Muscle layer of duodenum (tissue), 2 donors: ENCODE data around the gene GMDS.
"Not testable (repeated sequence)": the region's sequence is repeated elsewhere in the genome, so short reads cannot be mapped to it uniquely, and the experiment has no call there.

Experiments used
- H3K27ac ChIP-seq: one replicate; pipeline ENCODE4 v1.7.0; 2013; ENCODE audit warnings: mild to moderate bottlenecking, low read length
- H3K27me3 ChIP-seq: one replicate; pipeline ENCODE4 v1.7.0; 2013; ENCODE audit warnings: low read depth, mild to moderate bottlenecking, control low read depth, low read length
- H3K36me3 ChIP-seq, 2 donors: one replicate each; pipeline ENCODE4 v1.7.0; 2013; ENCODE audit warnings: low read length in 2 of 2, control low read depth in 1 of 2, mild to moderate bottlenecking in 1 of 2; ENCODE audit not compliant: insufficient read depth in 2 of 2, control insufficient read depth in 1 of 2
- H3K4me1 ChIP-seq, 2 donors: one replicate each; pipeline ENCODE4 v1.7.0; 2013; ENCODE audit warnings: low read length in 2 of 2, mild to moderate bottlenecking in 2 of 2, control low read depth in 1 of 2, moderate library complexity in 1 of 2; ENCODE audit not compliant: insufficient read depth in 2 of 2, control insufficient read depth in 1 of 2
- H3K4me3 ChIP-seq, 2 donors: one replicate each; pipeline ENCODE4 v1.7.0; 2013; ENCODE audit warnings: low read length in 2 of 2, low read depth in 1 of 2, mild to moderate bottlenecking in 1 of 2
- H3K9me3 ChIP-seq, 2 donors: one replicate each; pipeline ENCODE4 v1.7.0; 2013; ENCODE audit warnings: low read length in 2 of 2, control low read depth in 1 of 2, mild to moderate bottlenecking in 1 of 2; ENCODE audit not compliant: control insufficient read depth in 1 of 2
- donor health status: healthy.

Gene GMDS

DNA sequence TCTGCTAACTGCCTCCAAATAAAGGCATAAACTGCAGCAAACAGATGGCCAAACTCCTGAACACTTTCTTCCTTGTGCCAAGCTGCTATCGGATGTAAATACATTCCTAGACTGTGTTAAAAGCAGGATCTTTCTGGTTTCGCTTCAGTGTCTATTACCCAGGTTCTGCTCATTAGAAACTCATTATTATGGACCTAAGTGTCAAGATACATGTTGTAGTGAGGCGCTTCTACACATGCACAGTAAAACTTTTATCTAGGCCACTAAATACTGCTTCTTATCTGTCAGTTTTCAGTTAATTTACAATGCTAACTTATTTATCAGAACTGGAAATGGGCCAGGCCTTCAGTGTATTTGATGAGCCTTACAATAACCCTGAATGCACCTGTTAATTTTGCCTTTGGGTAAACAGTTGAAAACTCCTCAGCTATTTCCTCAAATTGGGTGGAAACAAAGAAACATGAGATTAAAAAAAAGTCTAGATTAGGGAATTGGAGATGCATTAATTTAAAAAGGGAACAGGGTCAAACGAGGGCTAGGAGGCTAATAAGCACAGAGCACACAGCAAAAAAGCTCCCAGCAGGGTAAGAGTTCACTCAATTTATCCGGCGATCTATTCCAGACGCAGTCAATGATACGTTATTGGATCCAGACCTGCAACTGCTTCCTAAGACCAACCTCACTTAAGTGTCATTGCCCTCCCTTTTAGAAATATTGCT, 395.1 kb downstream of the GMDS start:
- H3K36me3 ChIP-seq = no peaks in the 10 kb centered on the region
- H3K9me3 ChIP-seq = peaks cover 0 to 5% of the 10 kb centered on the region in 2 donors
- no peak overlapping the region for H3K27ac ChIP-seq
- H3K27me3 ChIP-seq = no peaks in the 10 kb centered on the region
- H3K4me3 ChIP-seq = no peak overlapping the region
- no peaks in the 10 kb centered on the region for H3K4me1 ChIP-seq

DNA sequence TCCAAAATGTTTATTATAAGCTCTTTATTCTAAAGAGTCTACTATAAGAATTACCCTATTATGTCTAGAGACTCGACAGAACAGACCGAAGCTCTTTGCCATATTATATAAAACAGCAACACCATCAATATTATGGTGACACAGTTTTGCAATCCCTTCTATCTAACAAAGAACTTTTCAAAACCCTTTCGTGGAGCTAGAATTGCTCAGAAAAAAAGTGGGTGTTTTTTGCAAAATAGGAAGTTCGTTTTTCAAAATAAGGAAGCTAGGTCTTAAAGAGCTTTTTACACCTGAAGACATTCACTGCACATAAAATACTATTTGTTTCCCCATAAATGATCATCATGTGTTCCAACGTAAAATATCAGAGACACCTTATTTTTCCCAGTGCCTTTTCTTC, 395.7 kb downstream of the GMDS start:
- H3K4me3 ChIP-seq = no peak overlapping the region
- no peak overlapping the region for H3K27ac ChIP-seq

DNA sequence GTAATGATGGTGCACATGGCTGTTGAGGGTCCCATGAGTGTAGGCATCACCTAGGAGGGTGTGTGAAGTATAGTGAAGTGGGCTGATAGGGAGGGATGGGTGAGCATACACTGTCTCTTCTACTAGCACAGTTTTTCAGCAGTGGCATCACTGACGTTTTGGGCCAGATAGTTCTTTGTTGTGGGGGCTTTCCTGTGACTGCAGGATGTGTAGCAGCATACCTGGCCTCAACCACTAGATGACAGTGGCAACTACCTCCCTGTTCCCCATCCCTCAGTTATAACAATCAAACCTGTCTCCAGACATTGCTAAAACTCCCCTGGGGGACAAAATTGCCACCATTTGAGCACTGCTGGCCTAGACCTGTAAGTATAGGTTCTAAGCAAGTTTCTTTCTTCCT, 396.7 kb downstream of the GMDS start:
- no peak overlapping the region for H3K4me3 ChIP-seq
- H3K27me3 ChIP-seq = no peaks in the 10 kb centered on the region
- H3K36me3 ChIP-seq = no peaks in the 10 kb centered on the region
- H3K4me1 ChIP-seq = no peaks in the 10 kb centered on the region
- H3K27ac ChIP-seq = no peak overlapping the region
- H3K9me3 ChIP-seq = peaks cover 0 to 5% of the 10 kb centered on the region in 2 donors

More for the DNA sequence above, 395.7 kb downstream of the GMDS start:
- Histone ChIP-seq H3K4me1 (no peaks in the 10 kb centered on the region), H3K27me3 (no peaks in the 10 kb centered on the region), H3K36me3 (no peaks in the 10 kb centered on the region), H3K9me3 (peaks cover 0 to 5% of the 10 kb centered on the region in 2 donors)

- peaks cover 0 to 5% of the 10 kb centered on the region in 2 donors for H3K9me3 ChIP-seq
- no peaks in the 10 kb centered on the region for H3K36me3 ChIP-seq
- H3K4me1 ChIP-seq = no peaks in the 10 kb centered on the region
- H3K27me3 ChIP-seq = no peaks in the 10 kb centered on the region
- H3K4me3 ChIP-seq = no peak overlapping the region
- no peak overlapping the region for H3K27ac ChIP-seq
Observed at GRCh38 chr6:1846611-1847010, 398.8 kb downstream of the GMDS start.

GRCh38 chr6:1845543-1845942, 399.9 kb downstream of the GMDS start:
- H3K27me3 ChIP-seq, H3K9me3 ChIP-seq, H3K4me3 ChIP-seq, H3K36me3 ChIP-seq, H3K4me1 ChIP-seq, H3K27ac ChIP-seq: not testable (repeated sequence)

- Histone ChIP-seq H3K27me3 (no peaks in the 10 kb centered on the region), H3K4me3 (no peak overlapping the region), H3K4me1 (peaks cover 0 to 3% of the 10 kb centered on the region in 2 donors), H3K9me3 (peaks cover 0 to 5% of the 10 kb centered on the region in 2 donors), H3K27ac (no peak overlapping the region), H3K36me3 (no peaks in the 10 kb centered on the region)
Observed at GRCh38 chr6:1842334-1842733, 403.1 kb downstream of the GMDS start.

GRCh38 chr6:1841136-1841535, 404.3 kb downstream of the GMDS start:
- Histone ChIP-seq H3K27ac (no peak overlapping the region), H3K4me3 (no peak overlapping the region)

DNA sequence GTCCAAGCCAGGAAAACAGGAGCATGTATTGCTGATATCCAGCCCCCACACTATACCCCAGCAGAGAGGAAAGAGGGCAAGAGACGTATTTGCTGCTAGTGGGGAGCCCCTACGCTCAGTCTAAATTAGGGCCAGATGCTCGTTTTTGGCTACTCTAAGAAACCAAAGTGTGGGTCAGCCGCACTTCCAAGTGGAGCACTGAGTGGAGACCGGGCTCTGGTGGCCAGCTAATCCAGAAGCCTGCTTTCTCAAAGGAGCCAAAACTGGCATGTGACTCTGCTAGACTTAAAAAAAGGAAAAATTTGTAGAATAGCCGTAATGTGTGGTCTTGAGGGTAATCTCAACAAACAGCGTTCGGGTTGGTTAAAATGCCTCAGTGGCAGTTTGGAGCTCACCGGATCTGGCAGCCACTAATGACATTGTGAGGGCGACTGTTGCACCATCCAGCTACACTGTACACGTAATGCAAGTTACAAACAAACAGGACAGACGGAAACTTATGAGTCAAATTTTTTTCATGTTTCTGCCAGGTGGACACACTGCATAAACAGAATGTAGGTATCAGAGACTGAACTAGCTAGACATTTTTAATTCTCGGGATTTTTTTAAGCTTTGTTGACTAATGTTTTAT, 404.8 kb downstream of the GMDS start:
- H3K27ac ChIP-seq = no peak overlapping the region
- H3K27me3 ChIP-seq = no peaks in the 10 kb centered on the region
- no peaks in the 10 kb centered on the region for H3K36me3 ChIP-seq
- no peak overlapping the region for H3K4me3 ChIP-seq
- peaks cover 0 to 3% of the 10 kb centered on the region in 2 donors for H3K4me1 ChIP-seq
- peaks cover 0 to 2% of the 10 kb centered on the region in 2 donors for H3K9me3 ChIP-seq

More at GRCh38 chr6:1841136-1841535, 404.3 kb downstream of the GMDS start:
- H3K4me1 ChIP-seq = peaks cover 0 to 3% of the 10 kb centered on the region in 2 donors
- no peaks in the 10 kb centered on the region for H3K27me3 ChIP-seq
- peaks cover 0 to 5% of the 10 kb centered on the region in 2 donors for H3K9me3 ChIP-seq
- H3K36me3 ChIP-seq = no peaks in the 10 kb centered on the region

DNA sequence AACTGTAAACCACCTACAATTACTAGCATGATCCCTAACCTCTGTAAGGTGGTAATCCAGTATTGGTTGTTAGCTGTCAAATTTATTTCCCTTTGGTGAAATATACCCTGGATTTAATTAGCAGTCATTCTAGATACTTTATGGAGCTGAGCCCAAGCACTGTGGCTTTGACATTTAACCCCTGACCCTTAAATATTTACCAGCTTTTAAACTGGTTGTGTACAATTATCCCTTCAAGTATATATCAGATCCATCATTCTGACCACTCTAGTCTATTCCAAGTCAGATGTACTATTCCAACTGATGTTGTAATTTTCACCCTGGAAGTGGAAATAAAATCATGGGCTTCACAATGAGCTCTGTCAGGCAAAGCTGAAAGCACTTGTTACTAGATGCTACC, 406.0 kb downstream of the GMDS start:
- Histone ChIP-seq H3K4me3 (no peak overlapping the region), H3K36me3 (no peaks in the 10 kb centered on the region), H3K4me1 (peaks cover 0 to 3% of the 10 kb centered on the region in 2 donors), H3K27me3 (no peaks in the 10 kb centered on the region), H3K27ac (no peak overlapping the region), H3K9me3 (no peaks in the 10 kb centered on the region)

DNA sequence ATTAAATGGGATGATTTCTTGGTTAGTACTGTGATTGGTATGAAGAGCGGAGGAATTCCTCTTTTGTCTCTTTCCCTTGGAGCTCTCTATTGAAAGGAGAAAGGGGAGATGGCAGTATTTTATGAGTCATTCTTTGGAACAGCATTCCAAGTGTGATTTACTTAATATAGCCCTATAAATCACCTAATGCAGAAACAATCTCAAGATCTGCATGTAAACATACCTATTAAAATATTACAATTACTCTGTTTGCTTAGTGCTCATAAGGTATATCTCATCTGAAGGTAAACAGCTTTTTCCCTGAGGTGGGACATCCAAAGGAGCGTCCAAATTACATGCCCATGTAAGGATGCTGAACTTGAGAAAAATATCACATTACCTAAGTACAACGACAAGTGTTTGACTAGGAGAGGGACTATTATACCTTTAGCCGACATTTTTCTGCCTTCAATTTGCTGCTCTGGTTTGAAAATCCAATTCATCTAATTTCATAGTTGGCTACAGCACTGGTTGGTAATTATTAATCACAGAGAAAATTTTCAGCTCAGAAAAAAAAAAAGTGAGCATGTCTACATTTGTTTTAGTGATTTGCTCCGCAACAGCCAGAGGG, 406.7 kb downstream of the GMDS start:
- no peak overlapping the region for H3K4me3 ChIP-seq
- no peaks in the 10 kb centered on the region for H3K9me3 ChIP-seq
- no peak overlapping the region for H3K27ac ChIP-seq
- no peaks in the 10 kb centered on the region for H3K27me3 ChIP-seq
- H3K36me3 ChIP-seq = no peaks in the 10 kb centered on the region
- H3K4me1 ChIP-seq = peaks cover 0 to 3% of the 10 kb centered on the region in 2 donors

GRCh38 chr6:1837826-1838225, 407.6 kb downstream of the GMDS start:
- Histone ChIP-seq H3K9me3 (no peaks in the 10 kb centered on the region), H3K36me3 (no peaks in the 10 kb centered on the region), H3K4me1 (peaks cover 0 to 8% of the 10 kb centered on the region in 2 donors), H3K4me3 (no peak overlapping the region), H3K27ac (no peak overlapping the region), H3K27me3 (no peaks in the 10 kb centered on the region)
